HFF-Myc (cell line): ENCODE measurements around the gene RFX8.

Experiments
- DNase-seq: peaks from one replicate; pipeline ENCODE4 v3.0.0-alpha.2; 2011; ENCODE audit warnings: low read depth; ENCODE audit errors: extremely low read depth
- H3K4me3 ChIP-seq: replicated peaks from 2 replicates; pipeline ENCODE4 v1.5.1; 2011; ENCODE audit warnings: low read depth, mild to moderate bottlenecking, control low read depth, low read length
- CTCF ChIP-seq: IDR thresholded peaks from 2 replicates; pipeline ENCODE4 v1.5.1; 2012; ENCODE audit warnings: mild to moderate bottlenecking, low read depth, low read length, control low read depth; ENCODE audit errors: missing control alignments

Gene RFX8

GRCh38 chr2:101412092-101412694 lies 62.7 kb downstream of the RFX8 start:
- no peak for TF ChIP-seq CTCF
- DNase-seq, result no peak
- no peak overlapping the region for H3K4me3 ChIP-seq

GRCh38 chr2:101410746-101411145 lies 64.2 kb downstream of the RFX8 start:
- TF ChIP-seq CTCF, result no peak
- DNase-seq, result no peak
- no peak overlapping the region for H3K4me3 ChIP-seq

GRCh38 chr2:101410114-101410513 lies 64.8 kb downstream of the RFX8 start:
- no peak for TF ChIP-seq CTCF
- DNase-seq, result no peak
- H3K4me3 ChIP-seq, result no peak overlapping the region

GRCh38 chr2:101409699-101410098 lies 65.2 kb downstream of the RFX8 start:
- no peak overlapping the region for H3K4me3 ChIP-seq
- no peak for TF ChIP-seq CTCF
- DNase-seq, result no peak

GRCh38 chr2:101408925-101409324 lies 66.0 kb downstream of the RFX8 start:
- H3K4me3 ChIP-seq, result no peak overlapping the region

GRCh38 chr2:101405351-101405899 lies 69.5 kb downstream of the RFX8 start:
- no peak overlapping the region for H3K4me3 ChIP-seq
- DNase-seq, result no peak
- no peak for TF ChIP-seq CTCF

More at GRCh38 chr2:101408925-101409324, 66.0 kb downstream of the RFX8 start:
- no peak for TF ChIP-seq CTCF
- DNase-seq, result no peak

GRCh38 chr2:101403745-101404144 lies 71.2 kb downstream of the RFX8 start:
- TF ChIP-seq CTCF, result no peak
- no peak overlapping the region for H3K4me3 ChIP-seq
- DNase-seq, result no peak
